Endodermal cell (in vitro differentiated cells): ENCODE data around the gene AGXT. TPM values are rescaled to one million over a fixed set of nuclear protein-coding genes. Genes with fewer than 3 reads are reported as not detected.

Experiments used
- DNase-seq: peaks from one replicate; pipeline ENCODE4 v3.0.0-alpha.2; 2017
- H3K27ac ChIP-seq: 2 replicates; pipeline ENCODE4 v1.5.1; 2013; ENCODE audit warnings: mild to moderate bottlenecking, low read depth, low read length, moderate library complexity
- H3K27me3 ChIP-seq: 2 replicates; pipeline ENCODE4 v1.6.1; 2013; ENCODE audit warnings: mild to moderate bottlenecking, low read length, moderate library complexity; ENCODE audit not compliant: insufficient read depth, control insufficient read depth, poor library complexity, severe bottlenecking
- H3K36me3 ChIP-seq: 2 replicates; pipeline ENCODE4 v1.7.0; 2013; ENCODE audit warnings: mild to moderate bottlenecking, low read length, moderate library complexity; ENCODE audit not compliant: control insufficient read depth, insufficient read depth
- H3K4me1 ChIP-seq: one replicate; pipeline ENCODE4 v1.7.0; 2013; ENCODE audit warnings: low read length; ENCODE audit not compliant: control insufficient read depth, insufficient read depth
- H3K4me3 ChIP-seq: 2 replicates; pipeline ENCODE4 v1.5.1; 2013; ENCODE audit warnings: mild to moderate bottlenecking, low read length, moderate library complexity
- H3K9ac ChIP-seq: 2 replicates; pipeline ENCODE4 v1.6.1; 2013; ENCODE audit warnings: mild to moderate bottlenecking, low read length, moderate library complexity; ENCODE audit not compliant: poor library complexity, severe bottlenecking; ENCODE audit errors: extremely low read depth
- H3K9me3 ChIP-seq: 2 replicates; pipeline ENCODE4 v1.6.1; 2013; ENCODE audit warnings: mild to moderate bottlenecking, low read length, moderate library complexity; ENCODE audit not compliant: control insufficient read depth
- H3K27ac Mint-ChIP-seq: 2 replicates; pipeline ENCODE4 v1.8.0; 2020; ENCODE audit warnings: mixed read lengths
- H3K27me3 Mint-ChIP-seq: 2 replicates; pipeline ENCODE4 v1.8.0; 2021; ENCODE audit warnings: mild to moderate bottlenecking, mixed read lengths; ENCODE audit not compliant: insufficient read depth
- H3K36me3 Mint-ChIP-seq: 2 replicates; pipeline ENCODE4 v1.8.0; 2020; ENCODE audit warnings: low read depth, mixed read lengths
- H3K4me1 Mint-ChIP-seq: 2 replicates; pipeline ENCODE4 v1.8.0; 2020; ENCODE audit warnings: mixed read lengths
- H3K4me3 Mint-ChIP-seq: 2 replicates; pipeline ENCODE4 v1.8.0; 2020; ENCODE audit warnings: mild to moderate bottlenecking, moderate library complexity, mixed read lengths
- H3K9me3 Mint-ChIP-seq: 2 replicates; pipeline ENCODE4 v1.8.0; 2020; ENCODE audit warnings: mild to moderate bottlenecking, mixed read lengths
- WGBS, 2 experiments: methylation state at CpG; one replicate each; pipeline versions ENCODE4 v1.1.5 to v1.1.7; 2013; ENCODE audit warnings: missing lambda C conversion rate in 2 of 2, mixed read lengths in 1 of 2; ENCODE audit not compliant: insufficient coverage in 1 of 2, insufficient read length in 1 of 2; 5-methylcytosine and 5-hydroxymethylcytosine counted together
- total RNA-seq, 2 donors: library from RNA; stranded (reverse); fragmentation: NEBNext Ultra II Directional in 1 of 2; extraction: Animal tissue kit (Norgen Biotek cat#: 25700) in 1 of 2; gene quantifications; 2 replicates in 1 of 2; 3 replicates in 1 of 2; pipeline ENCODE4 v1.2.1, GENCODE V29; 2021
- TF ChIP-seq, protein P1 (sequence below): fragments of 200-600 bp; sonication (generic); conservative IDR thresholded peaks from 2 replicates; pipeline ENCODE4 v1.5.0; 2021; ENCODE audit warnings: antibody characterized with exemption, mild to moderate bottlenecking

AGXT gene
- total RNA-seq, 2 donors from 2014 or later, result 0.31 TPM; not detected in 1

DNA sequence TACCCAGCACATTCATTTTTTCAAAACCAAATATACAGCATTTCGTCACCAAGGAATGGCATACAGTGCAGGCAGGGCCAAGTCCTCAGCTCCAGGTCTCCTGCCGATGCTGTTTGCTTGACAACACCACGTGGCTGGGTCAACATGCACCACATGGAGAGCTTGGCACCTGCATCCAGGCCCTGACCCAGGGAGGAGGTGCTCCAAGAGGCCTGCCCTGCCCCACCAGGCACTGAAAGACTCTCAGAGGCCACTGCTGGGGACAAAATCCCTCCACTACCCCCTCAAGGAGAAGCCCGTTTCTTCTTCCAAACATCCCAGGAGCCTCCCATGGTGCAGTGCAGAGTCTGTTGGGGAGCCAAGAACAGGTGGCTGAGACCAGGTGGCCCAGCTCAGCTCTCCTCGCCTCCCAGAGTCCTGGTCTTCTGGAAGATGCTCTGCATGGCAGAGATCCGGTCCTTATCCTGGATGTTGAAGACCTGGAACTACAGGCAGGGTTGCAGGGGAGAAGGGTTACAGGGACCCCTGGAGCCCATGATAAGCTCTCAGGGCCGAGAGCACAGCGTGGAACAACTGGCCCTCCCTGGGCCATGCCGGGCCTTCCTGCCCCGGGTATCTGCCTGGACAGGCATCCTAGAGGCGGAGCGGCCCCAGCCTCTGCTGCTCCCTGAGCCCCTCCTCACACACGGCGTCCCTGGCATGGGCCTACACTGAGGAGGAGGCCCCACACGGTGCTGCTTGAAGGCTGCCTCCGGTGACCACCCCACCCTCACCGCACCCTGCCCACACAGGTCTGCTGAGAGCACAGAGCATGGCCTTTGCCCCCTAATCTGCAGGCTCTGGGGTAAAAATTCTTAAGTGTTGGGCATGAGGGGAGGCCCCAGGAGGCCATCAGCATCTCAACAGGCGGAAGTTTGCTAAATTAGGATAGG lies 18.3 kb downstream of the AGXT start:
- H3K4me3 ChIP-seq, result no peak overlapping the region
- WGBS, 2 experiments, result 91 to 94% methylated on average over 12 to 18 of the region's 18 CpGs
- Mint-ChIP-seq H3K27ac (no peak overlapping the region), H3K27me3 (no peaks in the 10 kb centered on the region), H3K4me3 (no peak overlapping the region), H3K4me1 (peaks cover 4% of the 10 kb centered on the region), H3K36me3 (no peaks in the 10 kb centered on the region), H3K9me3 (no peaks in the 10 kb centered on the region)
- no peaks in the 10 kb centered on the region for H3K36me3 ChIP-seq
- no peak overlapping the region for H3K9ac ChIP-seq
- H3K9me3 ChIP-seq, result no peaks in the 10 kb centered on the region
- H3K4me1 ChIP-seq, result peaks cover 4% of the 10 kb centered on the region
- DNase-seq, result no peak
- H3K27ac ChIP-seq, result no peak overlapping the region
- TF ChIP-seq, protein P1, sequence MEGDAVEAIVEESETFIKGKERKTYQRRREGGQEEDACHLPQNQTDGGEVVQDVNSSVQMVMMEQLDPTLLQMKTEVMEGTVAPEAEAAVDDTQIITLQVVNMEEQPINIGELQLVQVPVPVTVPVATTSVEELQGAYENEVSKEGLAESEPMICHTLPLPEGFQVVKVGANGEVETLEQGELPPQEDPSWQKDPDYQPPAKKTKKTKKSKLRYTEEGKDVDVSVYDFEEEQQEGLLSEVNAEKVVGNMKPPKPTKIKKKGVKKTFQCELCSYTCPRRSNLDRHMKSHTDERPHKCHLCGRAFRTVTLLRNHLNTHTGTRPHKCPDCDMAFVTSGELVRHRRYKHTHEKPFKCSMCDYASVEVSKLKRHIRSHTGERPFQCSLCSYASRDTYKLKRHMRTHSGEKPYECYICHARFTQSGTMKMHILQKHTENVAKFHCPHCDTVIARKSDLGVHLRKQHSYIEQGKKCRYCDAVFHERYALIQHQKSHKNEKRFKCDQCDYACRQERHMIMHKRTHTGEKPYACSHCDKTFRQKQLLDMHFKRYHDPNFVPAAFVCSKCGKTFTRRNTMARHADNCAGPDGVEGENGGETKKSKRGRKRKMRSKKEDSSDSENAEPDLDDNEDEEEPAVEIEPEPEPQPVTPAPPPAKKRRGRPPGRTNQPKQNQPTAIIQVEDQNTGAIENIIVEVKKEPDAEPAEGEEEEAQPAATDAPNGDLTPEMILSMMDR, result no peak
- H3K27me3 ChIP-seq, result no peaks in the 10 kb centered on the region

DNA sequence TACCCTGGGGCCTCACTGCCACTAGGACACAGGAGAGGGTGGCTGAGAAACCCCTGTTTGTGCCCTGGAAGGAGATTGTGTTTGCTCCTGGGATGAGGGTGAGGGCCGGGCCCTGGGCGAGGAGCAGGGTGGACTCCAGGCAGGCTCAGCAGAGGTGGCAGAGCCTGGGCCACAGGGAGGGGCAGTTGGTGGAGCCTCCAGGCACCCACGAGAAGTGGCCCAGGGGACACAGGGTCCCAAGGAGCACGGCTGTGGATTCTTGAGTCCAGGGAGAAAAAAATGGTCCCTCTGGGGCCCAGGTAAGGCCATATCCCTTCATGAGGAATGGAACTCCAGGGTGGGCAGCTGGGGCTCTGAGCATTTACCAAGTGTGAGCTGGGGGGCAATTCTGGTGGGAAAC lies 19.0 kb downstream of the AGXT start:
- DNase-seq, result no peak
- H3K27ac ChIP-seq, result no peak overlapping the region
- TF ChIP-seq, protein P1, result no peak
- 77 to 88% methylated on average over 4 of the region's 4 CpGs for WGBS, 2 experiments
- no peak overlapping the region for H3K9ac ChIP-seq
- no peaks in the 10 kb centered on the region for H3K9me3 Mint-ChIP-seq
- H3K4me1 Mint-ChIP-seq, result peaks cover 3% of the 10 kb centered on the region
- H3K4me1 ChIP-seq, result peaks cover 4% of the 10 kb centered on the region
- H3K27me3 Mint-ChIP-seq, result no peaks in the 10 kb centered on the region
- no peaks in the 10 kb centered on the region for H3K9me3 ChIP-seq
- H3K4me3 Mint-ChIP-seq, result no peak overlapping the region
- no peak overlapping the region for H3K27ac Mint-ChIP-seq
- H3K27me3 ChIP-seq, result no peaks in the 10 kb centered on the region
- no peaks in the 10 kb centered on the region for H3K36me3 Mint-ChIP-seq
- H3K4me3 ChIP-seq, result no peak overlapping the region
- no peaks in the 10 kb centered on the region for H3K36me3 ChIP-seq

DNA sequence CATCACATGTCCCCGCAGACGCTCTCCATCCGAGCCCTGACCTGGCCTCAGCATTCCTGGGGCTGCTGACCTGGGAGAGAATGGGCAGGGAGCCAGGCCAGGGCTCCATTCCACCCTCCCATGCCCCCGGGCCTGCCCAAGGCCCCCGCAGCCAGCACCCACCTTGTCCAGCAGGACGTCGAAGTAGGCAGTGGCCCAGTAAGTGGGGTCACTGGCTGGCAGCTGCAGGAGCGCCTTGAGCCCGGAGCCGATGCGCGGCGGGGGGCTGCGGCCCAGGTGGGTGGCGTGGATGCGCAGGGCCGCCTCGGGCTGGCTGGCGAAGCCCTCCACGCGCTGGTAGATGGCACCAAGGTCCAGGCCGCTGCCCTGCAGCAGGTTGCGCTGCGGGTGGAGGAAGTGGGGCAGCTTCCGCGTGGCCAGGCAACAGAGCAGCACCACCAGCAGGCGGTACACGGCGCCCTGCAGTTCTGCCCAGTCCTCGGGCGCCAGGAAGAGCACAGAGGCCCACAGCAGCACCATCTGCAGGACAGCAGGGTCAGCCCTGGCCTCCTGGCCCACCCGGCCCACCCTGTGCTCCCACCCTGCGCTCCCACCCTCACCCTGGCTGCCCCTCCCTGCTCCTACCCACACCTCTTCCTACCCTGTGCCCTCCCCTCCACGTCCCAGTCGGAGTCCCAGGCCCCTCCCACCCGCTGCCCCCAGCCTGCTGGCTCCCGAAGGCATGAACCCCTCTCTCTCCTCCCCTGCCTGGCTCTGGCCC lies 19.7 kb downstream of the AGXT start:
- WGBS, 2 experiments, result 92 to 93% methylated on average over 21 to 36 of the region's 37 CpGs
- H3K36me3 ChIP-seq, result no peaks in the 10 kb centered on the region
- DNase-seq, result no peak
- no peaks in the 10 kb centered on the region for H3K9me3 Mint-ChIP-seq
- no peak overlapping the region for H3K4me3 ChIP-seq
- TF ChIP-seq, protein P1, result peak; percentile 29
- H3K27ac Mint-ChIP-seq, result no peak overlapping the region
- H3K27me3 Mint-ChIP-seq, result no peaks in the 10 kb centered on the region
- H3K4me3 Mint-ChIP-seq, result no peak overlapping the region
- no peak overlapping the region for H3K9ac ChIP-seq
- H3K27me3 ChIP-seq, result no peaks in the 10 kb centered on the region
- no peaks in the 10 kb centered on the region for H3K9me3 ChIP-seq
- peaks cover 4% of the 10 kb centered on the region for H3K4me1 ChIP-seq
- H3K36me3 Mint-ChIP-seq, result no peaks in the 10 kb centered on the region
- peaks cover 3% of the 10 kb centered on the region for H3K4me1 Mint-ChIP-seq
- H3K27ac ChIP-seq, result no peak overlapping the region
